Parathyroid adenoma (tissue), 2 donors: ENCODE results near the gene ARHGAP12.

Experiments
- H2AFZ ChIP-seq: fragments of 300-600 bp; sonication (generic); one replicate; pipeline ENCODE4 v1.7.0; 2017; ENCODE audit warnings: antibody characterized with exemption, mild to moderate bottlenecking
- H3K27ac ChIP-seq: fragments of 300-600 bp; sonication (generic); one replicate; pipeline ENCODE4 v1.7.0; 2017
- H3K27me3 ChIP-seq: fragments of 300-600 bp; sonication (generic); one replicate; pipeline ENCODE4 v1.7.0; 2017; ENCODE audit warnings: low read length; ENCODE audit not compliant: control insufficient read depth, insufficient read depth
- H3K36me3 ChIP-seq: fragments of 300-600 bp; sonication (generic); one replicate; pipeline ENCODE4 v1.7.0; 2017; ENCODE audit warnings: low read length; ENCODE audit not compliant: control insufficient read depth, insufficient read depth
- H3K4me1 ChIP-seq: fragments of 300-600 bp; sonication (generic); one replicate; pipeline ENCODE4 v1.7.0; 2017; ENCODE audit warnings: control low read depth
- H3K4me2 ChIP-seq: fragments of 300-600 bp; sonication (generic); one replicate; pipeline ENCODE4 v1.7.0; 2017; ENCODE audit warnings: low read length
- H3K4me3 ChIP-seq: fragments of 300-600 bp; sonication (generic); one replicate; pipeline ENCODE4 v1.7.0; 2017; ENCODE audit warnings: low read depth, low read length
- H3K79me2 ChIP-seq: fragments of 300-600 bp; sonication (generic); one replicate; pipeline ENCODE4 v1.7.0; 2017; ENCODE audit warnings: control low read depth
- H3K9ac ChIP-seq: fragments of 300-600 bp; sonication (generic); one replicate; pipeline ENCODE4 v1.7.0; 2017; ENCODE audit warnings: mild to moderate bottlenecking
- H3K9me3 ChIP-seq: fragments of 300-600 bp; sonication (generic); one replicate; pipeline ENCODE4 v1.7.0; 2017; ENCODE audit warnings: low read length; ENCODE audit not compliant: control insufficient read depth
- CTCF ChIP-seq: fragments of 300-600 bp; sonication (generic); IDR thresholded peaks from one replicate; pipeline ENCODE4 v1.7.0; 2017; ENCODE audit warnings: antibody characterized with exemption, mild to moderate bottlenecking
- donor health status: primary hyperparathyroidism.

The ARHGAP12 gene

GRCh38 chr10:31789555-31789954 is 139.1 kb downstream of the ARHGAP12 start:
- no peak for TF ChIP-seq CTCF
- no peaks in the 10 kb centered on the region for H3K9me3 ChIP-seq
- H3K4me1 ChIP-seq: no peaks in the 10 kb centered on the region
- no peak overlapping the region for H3K27ac ChIP-seq
- no peak overlapping the region for H3K4me3 ChIP-seq
- no peaks in the 10 kb centered on the region for H3K27me3 ChIP-seq
- no peak overlapping the region for H3K9ac ChIP-seq
- H3K4me2 ChIP-seq: no peak overlapping the region
- no peaks in the 10 kb centered on the region for H3K79me2 ChIP-seq
- no peaks in the 10 kb centered on the region for H3K36me3 ChIP-seq
- H2AFZ ChIP-seq: no peak overlapping the region

GRCh38 chr10:31782701-31783100 is 145.9 kb downstream of the ARHGAP12 start:
- Histone ChIP-seq H2AFZ (no peak overlapping the region), H3K9me3 (no peaks in the 10 kb centered on the region), H3K27ac (no peak overlapping the region), H3K4me1 (no peaks in the 10 kb centered on the region), H3K27me3 (no peaks in the 10 kb centered on the region), H3K36me3 (no peaks in the 10 kb centered on the region), H3K9ac (no peak overlapping the region), H3K4me3 (no peak overlapping the region), H3K79me2 (no peaks in the 10 kb centered on the region), H3K4me2 (no peak overlapping the region)
- TF ChIP-seq CTCF: no peak

- no peaks in the 10 kb centered on the region for H3K27me3 ChIP-seq
- H3K4me2 ChIP-seq: peak overlapping the region; percentile 23
- no peak overlapping the region for H3K4me3 ChIP-seq
- H2AFZ ChIP-seq: peak overlapping the region; percentile 51
- no peak overlapping the region for H3K9ac ChIP-seq
- no peaks in the 10 kb centered on the region for H3K79me2 ChIP-seq
- TF ChIP-seq CTCF: no peak
- H3K36me3 ChIP-seq: no peaks in the 10 kb centered on the region
- H3K27ac ChIP-seq: no peak overlapping the region
- H3K9me3 ChIP-seq: no peaks in the 10 kb centered on the region
- H3K4me1 ChIP-seq: no peaks in the 10 kb centered on the region
These were observed 147.9 kb downstream of the ARHGAP12 start for GRCh38 chr10:31780717-31781116.

- Histone ChIP-seq H2AFZ (no peak overlapping the region), H3K9me3 (no peaks in the 10 kb centered on the region), H3K27me3 (no peaks in the 10 kb centered on the region), H3K4me3 (no peak overlapping the region), H3K27ac (no peak overlapping the region), H3K4me2 (no peak overlapping the region), H3K4me1 (no peaks in the 10 kb centered on the region), H3K9ac (no peak overlapping the region), H3K36me3 (no peaks in the 10 kb centered on the region), H3K79me2 (no peaks in the 10 kb centered on the region)
- TF ChIP-seq CTCF: no peak
These were observed 150.0 kb downstream of the ARHGAP12 start for GRCh38 chr10:31778627-31779026.

GRCh38 chr10:31776159-31776558 is 152.5 kb downstream of the ARHGAP12 start:
- H2AFZ ChIP-seq: no peak overlapping the region
- H3K27me3 ChIP-seq: no peaks in the 10 kb centered on the region
- no peaks in the 10 kb centered on the region for H3K4me1 ChIP-seq
- no peaks in the 10 kb centered on the region for H3K79me2 ChIP-seq
- H3K4me3 ChIP-seq: no peak overlapping the region
- no peak overlapping the region for H3K9ac ChIP-seq
- no peak overlapping the region for H3K27ac ChIP-seq
- TF ChIP-seq CTCF: no peak
- no peaks in the 10 kb centered on the region for H3K36me3 ChIP-seq
- H3K9me3 ChIP-seq: no peaks in the 10 kb centered on the region
- no peak overlapping the region for H3K4me2 ChIP-seq
